ENCODE data around the gene FBXO4. TPM values are rescaled to one million over a fixed set of nuclear protein-coding genes. Genes with fewer than 3 reads are reported as not detected.

FBXO4 gene
- total and polyA plus RNA-seq, 2 experiments from 2014 or later: 0.63 to 0.74 TPM

DNA sequence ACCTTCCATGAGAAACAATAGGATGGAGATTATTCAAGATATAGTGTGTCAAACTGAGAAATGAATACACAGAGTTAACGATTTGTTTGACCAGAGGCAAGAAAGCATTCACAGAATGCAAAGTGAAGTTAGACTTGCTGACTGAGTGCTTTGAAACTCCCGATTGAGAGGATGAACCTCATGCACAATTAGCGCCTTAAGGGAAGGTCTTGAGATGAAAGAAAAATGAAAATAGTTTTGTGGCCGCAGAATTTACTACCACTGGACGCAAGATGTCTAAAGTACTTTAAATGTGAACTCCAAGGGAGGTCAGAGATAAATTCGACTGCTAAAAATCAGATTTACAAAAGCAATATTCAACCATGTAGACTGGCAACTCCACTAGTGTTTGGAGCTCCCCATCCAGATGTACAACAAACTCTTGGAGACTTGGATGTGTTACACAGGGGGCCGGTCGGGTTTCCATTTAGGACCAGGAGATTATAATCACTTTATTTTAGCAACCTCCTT lies 21.6 kb upstream of the FBXO4 start:
- Histone ChIP-seq H4K20me1 (replicated peaks; ENCODE audit: insufficient read depth) (no peaks in the 10 kb centered on the region), H3K79me2 (replicated peaks; ENCODE audit: insufficient read depth) (peaks cover 31% of the 10 kb centered on the region), H3K27ac (ENCODE audit: low read depth) (no peak overlapping the region), H2AFZ (peak overlapping the region; percentile 52), H3K9me2 (ENCODE audit: insufficient read depth) (peaks cover 3% of the 10 kb centered on the region), H3K27me3 (ENCODE audit: insufficient read depth) (no peaks in the 10 kb centered on the region), H3K4me3 (peak overlapping the region; percentile 58), H3K4me1 (ENCODE audit: insufficient read depth) (peaks cover 8% of the 10 kb centered on the region), H3F3A (replicated peaks; ENCODE audit: low read depth) (no peaks in the 10 kb centered on the region), H3K4me2 (peak overlapping the region; percentile 80), H3K36me3 (ENCODE audit: insufficient read depth) (peaks cover 5% of the 10 kb centered on the region)
- 0 out of 3 replicates have a peak, but pooled peaks cover 3% of the 10 kb centered on the region for H3K9me3 Mint-ChIP-seq
- peak overlapping the region; percentile 98 for H3K4me3 Mint-ChIP-seq
- no peak for TF ChIP-seq CREB1 (CRISPR knock-in tag; IDR thresholded peaks at IDR 0.05; ENCODE audit: low read depth)
- TF ChIP-seq POLR2AphosphoS5 (IDR thresholded peaks at IDR 0.05; ENCODE audit: low read depth): no peak
- no peak for TF ChIP-seq ZNF114 (CRISPR knock-in tag; IDR thresholded peaks at IDR 0.05)
- TF ChIP-seq ZNF462 (CRISPR knock-in tag; IDR thresholded peaks at IDR 0.05): no peak
- TF ChIP-seq, protein P1, sequence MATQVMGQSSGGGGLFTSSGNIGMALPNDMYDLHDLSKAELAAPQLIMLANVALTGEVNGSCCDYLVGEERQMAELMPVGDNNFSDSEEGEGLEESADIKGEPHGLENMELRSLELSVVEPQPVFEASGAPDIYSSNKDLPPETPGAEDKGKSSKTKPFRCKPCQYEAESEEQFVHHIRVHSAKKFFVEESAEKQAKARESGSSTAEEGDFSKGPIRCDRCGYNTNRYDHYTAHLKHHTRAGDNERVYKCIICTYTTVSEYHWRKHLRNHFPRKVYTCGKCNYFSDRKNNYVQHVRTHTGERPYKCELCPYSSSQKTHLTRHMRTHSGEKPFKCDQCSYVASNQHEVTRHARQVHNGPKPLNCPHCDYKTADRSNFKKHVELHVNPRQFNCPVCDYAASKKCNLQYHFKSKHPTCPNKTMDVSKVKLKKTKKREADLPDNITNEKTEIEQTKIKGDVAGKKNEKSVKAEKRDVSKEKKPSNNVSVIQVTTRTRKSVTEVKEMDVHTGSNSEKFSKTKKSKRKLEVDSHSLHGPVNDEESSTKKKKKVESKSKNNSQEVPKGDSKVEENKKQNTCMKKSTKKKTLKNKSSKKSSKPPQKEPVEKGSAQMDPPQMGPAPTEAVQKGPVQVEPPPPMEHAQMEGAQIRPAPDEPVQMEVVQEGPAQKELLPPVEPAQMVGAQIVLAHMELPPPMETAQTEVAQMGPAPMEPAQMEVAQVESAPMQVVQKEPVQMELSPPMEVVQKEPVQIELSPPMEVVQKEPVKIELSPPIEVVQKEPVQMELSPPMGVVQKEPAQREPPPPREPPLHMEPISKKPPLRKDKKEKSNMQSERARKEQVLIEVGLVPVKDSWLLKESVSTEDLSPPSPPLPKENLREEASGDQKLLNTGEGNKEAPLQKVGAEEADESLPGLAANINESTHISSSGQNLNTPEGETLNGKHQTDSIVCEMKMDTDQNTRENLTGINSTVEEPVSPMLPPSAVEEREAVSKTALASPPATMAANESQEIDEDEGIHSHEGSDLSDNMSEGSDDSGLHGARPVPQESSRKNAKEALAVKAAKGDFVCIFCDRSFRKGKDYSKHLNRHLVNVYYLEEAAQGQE (IDR thresholded peaks at IDR 0.05; ENCODE audit: unreplicated experiment): no peak
- no peak for TF ChIP-seq EZH2 (IDR thresholded peaks at IDR 0.05; ENCODE audit: low read depth, unreplicated experiment)
- TF ChIP-seq EZH2phosphoT487 (IDR thresholded peaks at IDR 0.05; ENCODE audit: unreplicated experiment): no peak
- TF ChIP-seq, protein P2, sequence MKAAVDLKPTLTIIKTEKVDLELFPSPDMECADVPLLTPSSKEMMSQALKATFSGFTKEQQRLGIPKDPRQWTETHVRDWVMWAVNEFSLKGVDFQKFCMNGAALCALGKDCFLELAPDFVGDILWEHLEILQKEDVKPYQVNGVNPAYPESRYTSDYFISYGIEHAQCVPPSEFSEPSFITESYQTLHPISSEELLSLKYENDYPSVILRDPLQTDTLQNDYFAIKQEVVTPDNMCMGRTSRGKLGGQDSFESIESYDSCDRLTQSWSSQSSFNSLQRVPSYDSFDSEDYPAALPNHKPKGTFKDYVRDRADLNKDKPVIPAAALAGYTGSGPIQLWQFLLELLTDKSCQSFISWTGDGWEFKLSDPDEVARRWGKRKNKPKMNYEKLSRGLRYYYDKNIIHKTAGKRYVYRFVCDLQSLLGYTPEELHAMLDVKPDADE (IDR thresholded peaks at IDR 0.05): no peak
- no peak for TF ChIP-seq STAT1 (IDR thresholded peaks at IDR 0.05; ENCODE audit: unreplicated experiment)
- TF ChIP-seq CTCF (conservative IDR thresholded peaks at IDR 0.05; ENCODE audit: low read depth in 2 of 2): no peak
- TF ChIP-seq NANOG (IDR thresholded peaks at IDR 0.05; ENCODE audit: borderline replicate concordance): no peak
- peaks cover 14% of the 10 kb centered on the region; the same call in 2 of the 3 replicates for H3K4me1 Mint-ChIP-seq
- no peak for ATAC-seq
- H3K27ac Mint-ChIP-seq: peak overlapping the region; percentile 84
- peaks cover 9% of the 10 kb centered on the region for H3K27me3 Mint-ChIP-seq (ENCODE audit: insufficient read depth, low read depth, poor library complexity)
- no peak for DNase-seq (ENCODE audit: low spot score)
- peaks cover 12% of the 10 kb centered on the region for H3K36me3 Mint-ChIP-seq (ENCODE audit: low read depth)

Measured in GM23338 (cell line).